ENCODE results near the gene HK2. TPM values are rescaled to one million over a fixed set of nuclear protein-coding genes. Genes with fewer than 3 reads are reported as not detected.

Gene HK2
- total RNA-seq, 2 donors from 2014 or later, result 8.7 to 114 TPM

GRCh38 chr2:74806920-74807319 lies 27.0 kb upstream of the HK2 start:
- whole genome bisulfite sequencing, result 85% methylated on average over 6 of the region's 6 CpGs
- Histone ChIP-seq H3K4me3 (no peak overlapping the region), H3K4me1 (replicated peaks) (no peaks in the 10 kb centered on the region), H3K27ac (no peak overlapping the region), H3K36me3 (no peaks in the 10 kb centered on the region), H3K27me3 (replicated peaks; ENCODE audit: insufficient read depth) (no peaks in the 10 kb centered on the region), H3K9me3 (no peaks in the 10 kb centered on the region)
- intact Hi-C loops (cut with DNase I), result no loop called here
- TF ChIP-seq CTCF (IDR thresholded peaks at IDR 0.05), result no peak
- no peak for TF ChIP-seq POLR2A (IDR thresholded peaks at IDR 0.05)
- TF ChIP-seq POLR2AphosphoS5 (IDR thresholded peaks at IDR 0.05), result no peak
- DNase-seq (ENCODE audit: low spot score), result no peak

DNA sequence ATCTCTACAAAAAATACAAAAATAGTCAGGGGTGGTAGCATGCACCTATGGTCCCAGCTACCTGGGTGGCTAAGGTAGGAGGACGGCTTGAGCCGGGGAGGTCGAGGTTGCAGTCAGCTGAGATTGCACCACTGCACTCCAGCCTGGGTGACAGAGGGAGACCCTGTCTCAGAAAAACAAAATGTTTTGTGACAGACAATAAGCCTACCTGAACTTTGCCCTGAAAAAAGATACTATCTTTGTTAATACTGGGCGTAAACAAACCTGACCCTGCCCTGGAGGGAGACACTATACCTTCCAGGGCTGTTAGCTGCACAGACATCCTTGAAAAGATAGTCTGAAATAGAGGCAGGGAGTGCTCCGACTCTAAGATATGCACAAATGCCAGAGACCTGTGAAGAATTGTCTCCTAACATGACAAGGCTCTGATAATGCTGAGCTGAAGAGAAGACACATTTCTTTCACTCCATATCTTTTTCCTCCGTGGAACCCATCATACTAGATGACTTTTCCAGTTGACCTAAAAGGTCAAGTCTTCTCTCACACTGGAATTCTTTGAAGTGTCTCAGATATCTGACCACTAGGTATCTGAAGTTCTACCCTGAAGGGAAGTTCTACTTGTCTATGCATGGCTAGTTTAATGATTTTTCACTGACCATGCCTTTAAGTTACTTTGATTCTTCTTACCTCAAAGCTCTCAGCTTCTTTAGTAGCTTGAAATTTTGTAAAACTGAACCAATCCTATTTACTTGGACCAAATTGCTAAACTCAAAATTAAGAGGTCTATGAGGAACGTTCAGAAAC lies 20.9 kb upstream of the HK2 start:
- intact Hi-C loops (cut with DNase I), result no loop called here
- H3K4me1 ChIP-seq (replicated peaks), result no peaks in the 10 kb centered on the region
- 65% methylated on average over 7 of the region's 7 CpGs for WGBS

GRCh38 chr2:74814102-74814501 lies 19.8 kb upstream of the HK2 start:
- Histone ChIP-seq H3K27me3 (replicated peaks; ENCODE audit: insufficient read depth) (no peaks in the 10 kb centered on the region), H3K27ac (no peak overlapping the region), H3K4me1 (replicated peaks) (no peaks in the 10 kb centered on the region), H3K36me3 (no peaks in the 10 kb centered on the region), H3K4me3 (no peak overlapping the region), H3K9me3 (no peaks in the 10 kb centered on the region)
- intact Hi-C loops (cut with DNase I), result no loop called here
- TF ChIP-seq POLR2A (IDR thresholded peaks at IDR 0.05) (no peak), POLR2AphosphoS5 (IDR thresholded peaks at IDR 0.05) (no peak), CTCF (IDR thresholded peaks at IDR 0.05) (no peak)
- WGBS, result 60% methylated on average over 2 of the region's 2 CpGs
- DNase-seq (ENCODE audit: low spot score), result no peak

More for the DNA sequence above, 20.9 kb upstream of the HK2 start:
- no peaks in the 10 kb centered on the region for H3K9me3 ChIP-seq
- H3K27ac ChIP-seq, result no peak overlapping the region
- DNase-seq (ENCODE audit: low spot score), result no peak
- no peaks in the 10 kb centered on the region for H3K36me3 ChIP-seq
- H3K27me3 ChIP-seq (replicated peaks; ENCODE audit: insufficient read depth), result no peaks in the 10 kb centered on the region
- H3K4me3 ChIP-seq, result no peak overlapping the region
- TF ChIP-seq POLR2AphosphoS5 (IDR thresholded peaks at IDR 0.05) (no peak), CTCF (IDR thresholded peaks at IDR 0.05) (no peak), POLR2A (IDR thresholded peaks at IDR 0.05) (no peak)

DNA sequence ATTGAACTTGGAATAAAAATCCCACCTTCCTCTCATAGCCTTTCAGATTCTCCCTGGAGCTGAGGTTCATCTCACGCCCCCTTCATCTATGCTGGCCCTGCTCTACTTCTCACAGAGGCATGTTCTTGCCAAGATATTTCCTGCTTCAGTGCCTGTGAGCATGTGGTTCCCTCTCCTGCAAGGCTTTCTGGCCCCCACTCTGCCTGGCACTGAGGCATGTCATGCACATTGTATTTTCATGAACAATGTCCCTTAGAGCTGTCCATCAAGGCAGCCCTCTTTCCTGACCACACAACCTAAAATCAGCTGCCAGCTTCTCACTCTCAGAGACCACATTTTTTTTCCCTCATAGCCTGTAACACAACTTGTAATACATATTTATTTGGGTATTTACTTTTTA lies 18.0 kb upstream of the HK2 start:
- no peak for TF ChIP-seq CTCF (IDR thresholded peaks at IDR 0.05)
- no peak for TF ChIP-seq POLR2A (IDR thresholded peaks at IDR 0.05)
- no peak for TF ChIP-seq POLR2AphosphoS5 (IDR thresholded peaks at IDR 0.05)
- Histone ChIP-seq H3K4me3 (no peak overlapping the region), H3K4me1 (replicated peaks) (no peaks in the 10 kb centered on the region), H3K36me3 (no peaks in the 10 kb centered on the region), H3K9me3 (no peaks in the 10 kb centered on the region), H3K27me3 (replicated peaks; ENCODE audit: insufficient read depth) (no peaks in the 10 kb centered on the region), H3K27ac (no peak overlapping the region)
- 100% methylated on average over 1 of the region's 1 CpG for WGBS
- DNase-seq (ENCODE audit: low spot score), result no peak
- intact Hi-C loops (cut with DNase I), result no loop called here

Data from prostate gland (tissue), 2 donors.